ENCODE data around the gene C2CD4D. TPM values are rescaled to one million over a fixed set of nuclear protein-coding genes. Genes with fewer than 3 reads are reported as not detected.

The C2CD4D gene
- total and polyA plus RNA-seq, 2 of the 13 experiments (the other 11 are each of a cell fraction or from before 2014, with no cell fraction given): not detected

- no peak for TF ChIP-seq ZNF598 (CRISPR knock-in tag; IDR thresholded peaks at IDR 0.05; ENCODE audit: borderline replicate concordance)
- no peak for TF ChIP-seq ZNF460 (CRISPR knock-in tag; IDR thresholded peaks at IDR 0.05; ENCODE audit: borderline replicate concordance)
- peak; percentile 5; the same call in 1 of the 2 replicates for TF ChIP-seq KDM2A (CRISPR knock-in tag; IDR thresholded peaks at IDR 0.05; ENCODE audit: borderline replicate concordance, low read depth)
- TF ChIP-seq SOX5 (CRISPR knock-in tag; IDR thresholded peaks at IDR 0.05; ENCODE audit: borderline replicate concordance): no peak
- no peak for TF ChIP-seq ZNF737 (CRISPR knock-in tag; IDR thresholded peaks at IDR 0.05; ENCODE audit: borderline replicate concordance)
- no peak for TF ChIP-seq HOMEZ (CRISPR knock-in tag; IDR thresholded peaks at IDR 0.05; ENCODE audit: low read depth)
- TF ChIP-seq ZNF281 (CRISPR knock-in tag; IDR thresholded peaks at IDR 0.05; ENCODE audit: borderline replicate concordance): no peak
- no peak for TF ChIP-seq KMT2B (CRISPR knock-in tag; IDR thresholded peaks at IDR 0.05)
- TF ChIP-seq ZBTB21 (CRISPR knock-in tag; IDR thresholded peaks at IDR 0.05): 0 out of 2 replicates have a peak, but pooled peaks have one; percentile 29
- TF ChIP-seq ZNF431 (CRISPR knock-in tag; IDR thresholded peaks at IDR 0.05; ENCODE audit: borderline replicate concordance, low read depth): no peak
- TF ChIP-seq FOXO1 (CRISPR knock-in tag; IDR thresholded peaks at IDR 0.05): no peak
- TF ChIP-seq ZNF784 (CRISPR knock-in tag; IDR thresholded peaks at IDR 0.05; ENCODE audit: borderline replicate concordance): 0 out of 2 replicates have a peak, but pooled peaks have one; percentile 30
- TF ChIP-seq SMYD3 (CRISPR knock-in tag; IDR thresholded peaks at IDR 0.05): no peak
- no peak for TF ChIP-seq ZNF264 (CRISPR knock-in tag; IDR thresholded peaks at IDR 0.05)
- no peak for TF ChIP-seq HNRNPUL1 (IDR thresholded peaks at IDR 0.05; ENCODE audit: low read depth, low read length)
- TF ChIP-seq ZNF619 (CRISPR knock-in tag; IDR thresholded peaks at IDR 0.05): peak; percentile 37; the same call in 1 of the 2 replicates
- no peak for TF ChIP-seq MAFG (CRISPR knock-in tag; IDR thresholded peaks at IDR 0.05)
- no peak for TF ChIP-seq ZNF761 (CRISPR knock-in tag; conservative IDR thresholded peaks at IDR 0.05)
- TF ChIP-seq ZBTB33 (CRISPR knock-in tag; IDR thresholded peaks at IDR 0.05): no peak
- TF ChIP-seq ZNF550 (CRISPR knock-in tag; IDR thresholded peaks at IDR 0.05; ENCODE audit: borderline replicate concordance): no peak
- TF ChIP-seq ZNF263 (CRISPR knock-in tag; IDR thresholded peaks at IDR 0.05): no peak
- peak; percentile 22; the same call in 1 of the 2 replicates for TF ChIP-seq ATF2 (CRISPR knock-in tag; IDR thresholded peaks at IDR 0.05)
Measured at GRCh38 chr1:151790940-151791651, 48.5 kb downstream of the C2CD4D start (continued).

Data from HepG2 (cell line).